G401.6 (cell line): ENCODE results near the gene DNAI4.
A peak's percentile ranks its signal among the peaks of the same experiment; 100 is the strongest.

Source experiments
- FAIRE-seq: peaks from 2 replicates; lab custom pipeline; 2012; peaks lifted over from hg19 to GRCh38; lab: Jason Lieb, UNC

The DNAI4 gene

GRCh38 chr1:66764994-66765578, 159.6 kb downstream of the DNAI4 start:
- peak; percentile 91 for FAIRE-seq
